ENCODE data around the gene C7orf25.

C7orf25 gene

DNA sequence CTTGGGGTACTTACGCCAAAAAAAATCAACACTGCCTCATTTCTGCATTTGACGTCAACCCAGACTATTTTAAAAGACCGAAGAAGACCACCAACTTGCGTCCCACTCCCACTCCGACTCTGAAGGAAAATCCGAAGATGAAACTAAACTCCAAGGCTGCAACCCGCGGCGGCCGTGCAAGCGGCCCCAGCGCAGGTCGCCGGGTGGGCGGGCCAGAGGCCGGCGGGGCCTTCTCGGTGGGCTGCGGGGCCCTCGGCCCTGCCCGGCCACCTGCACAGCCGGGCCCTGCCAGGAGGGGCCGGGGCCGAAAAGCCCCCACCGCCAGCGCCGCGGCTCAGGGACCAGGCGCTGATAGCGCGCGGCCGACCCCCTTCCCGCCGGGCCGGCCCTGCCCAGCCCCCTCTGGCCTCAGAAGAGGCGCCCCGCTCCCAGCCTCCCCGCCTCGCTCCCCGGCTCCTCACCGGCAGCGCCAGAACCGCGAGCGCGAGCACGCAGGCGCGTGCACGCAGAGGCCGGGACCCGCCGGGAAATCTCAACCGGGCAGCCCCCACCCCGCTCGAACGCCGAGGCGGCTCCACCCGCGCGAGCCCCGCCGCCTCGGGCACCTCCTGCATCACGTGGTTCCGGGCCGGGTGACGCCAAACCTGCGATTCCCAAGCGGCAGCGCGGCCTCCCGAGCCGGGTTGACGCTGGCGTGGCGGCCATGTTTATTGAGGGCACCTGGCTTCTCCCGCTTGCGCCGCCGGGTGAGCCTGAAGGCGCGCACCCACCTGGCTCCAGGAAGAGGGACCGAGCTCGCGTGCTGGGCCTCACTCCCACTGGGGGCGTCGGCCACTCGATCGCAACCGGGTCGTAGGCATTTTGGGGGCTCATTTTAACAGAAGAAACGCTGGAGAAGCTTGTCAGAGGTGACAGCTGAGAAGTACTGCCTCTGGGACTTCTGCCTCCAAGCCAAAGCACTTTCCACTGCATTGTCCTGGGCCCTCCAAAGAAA, at the start of gene C7orf25:
C7orf25 (minus strand) TSS at position 617 of the 994 bp plus-strand sequence. CDS start 1,170 bp downstream, outside the sequence.
- DNase-seq (ENCODE audit: extremely low read depth, low read depth) = peak; percentile 75
- TF ChIP-seq, protein P1, sequence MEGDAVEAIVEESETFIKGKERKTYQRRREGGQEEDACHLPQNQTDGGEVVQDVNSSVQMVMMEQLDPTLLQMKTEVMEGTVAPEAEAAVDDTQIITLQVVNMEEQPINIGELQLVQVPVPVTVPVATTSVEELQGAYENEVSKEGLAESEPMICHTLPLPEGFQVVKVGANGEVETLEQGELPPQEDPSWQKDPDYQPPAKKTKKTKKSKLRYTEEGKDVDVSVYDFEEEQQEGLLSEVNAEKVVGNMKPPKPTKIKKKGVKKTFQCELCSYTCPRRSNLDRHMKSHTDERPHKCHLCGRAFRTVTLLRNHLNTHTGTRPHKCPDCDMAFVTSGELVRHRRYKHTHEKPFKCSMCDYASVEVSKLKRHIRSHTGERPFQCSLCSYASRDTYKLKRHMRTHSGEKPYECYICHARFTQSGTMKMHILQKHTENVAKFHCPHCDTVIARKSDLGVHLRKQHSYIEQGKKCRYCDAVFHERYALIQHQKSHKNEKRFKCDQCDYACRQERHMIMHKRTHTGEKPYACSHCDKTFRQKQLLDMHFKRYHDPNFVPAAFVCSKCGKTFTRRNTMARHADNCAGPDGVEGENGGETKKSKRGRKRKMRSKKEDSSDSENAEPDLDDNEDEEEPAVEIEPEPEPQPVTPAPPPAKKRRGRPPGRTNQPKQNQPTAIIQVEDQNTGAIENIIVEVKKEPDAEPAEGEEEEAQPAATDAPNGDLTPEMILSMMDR (IDR thresholded peaks at IDR 0.05; ENCODE audit: low read depth, low read length) = no peak

DNA sequence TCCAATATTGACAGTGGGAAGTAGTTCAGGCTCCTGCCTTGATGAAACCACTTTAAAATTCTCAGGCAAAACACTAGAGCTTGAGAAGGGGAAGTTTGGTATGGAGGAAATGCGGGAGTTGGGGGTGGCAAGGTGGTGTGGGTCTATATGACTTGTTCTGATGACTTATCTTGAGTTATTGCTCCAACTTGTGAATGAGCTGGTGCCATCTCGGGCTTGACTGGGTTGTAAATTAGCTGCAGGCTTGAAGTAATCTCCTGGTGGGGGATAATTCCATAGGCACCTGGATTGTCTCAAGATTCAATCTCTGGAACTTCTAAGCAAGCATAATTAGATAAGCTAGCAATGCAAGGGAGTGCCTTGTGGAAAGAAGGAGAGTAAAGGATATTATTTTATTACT, 49.3 kb upstream of the C7orf25 start:
- TF ChIP-seq, protein P1 (IDR thresholded peaks at IDR 0.05; ENCODE audit: low read depth, low read length) = no peak
- DNase-seq (ENCODE audit: extremely low read depth, low read depth) = no peak

DNA sequence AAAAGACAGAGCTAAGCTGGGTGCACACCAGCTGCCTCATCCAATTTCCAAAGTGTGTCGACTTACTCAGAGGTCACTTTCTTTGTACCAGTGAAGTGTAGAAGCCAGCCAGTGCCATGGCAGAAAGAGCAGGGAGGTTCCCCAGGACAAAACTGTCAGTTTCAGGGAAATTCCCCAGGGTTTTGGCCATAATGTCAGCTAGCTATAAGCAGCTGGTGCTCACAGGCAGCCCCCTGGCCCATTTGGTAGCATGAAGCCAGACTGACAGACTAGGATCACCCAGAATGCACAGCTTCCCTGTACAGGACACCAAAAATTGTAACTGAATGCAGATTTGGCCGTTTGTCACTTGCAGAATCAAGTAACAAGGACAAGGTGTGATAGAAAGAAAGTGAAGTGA, 48.9 kb upstream of the C7orf25 start:
- DNase-seq (ENCODE audit: extremely low read depth, low read depth) = no peak
- TF ChIP-seq, protein P1 (IDR thresholded peaks at IDR 0.05; ENCODE audit: low read depth, low read length) = no peak

DNA sequence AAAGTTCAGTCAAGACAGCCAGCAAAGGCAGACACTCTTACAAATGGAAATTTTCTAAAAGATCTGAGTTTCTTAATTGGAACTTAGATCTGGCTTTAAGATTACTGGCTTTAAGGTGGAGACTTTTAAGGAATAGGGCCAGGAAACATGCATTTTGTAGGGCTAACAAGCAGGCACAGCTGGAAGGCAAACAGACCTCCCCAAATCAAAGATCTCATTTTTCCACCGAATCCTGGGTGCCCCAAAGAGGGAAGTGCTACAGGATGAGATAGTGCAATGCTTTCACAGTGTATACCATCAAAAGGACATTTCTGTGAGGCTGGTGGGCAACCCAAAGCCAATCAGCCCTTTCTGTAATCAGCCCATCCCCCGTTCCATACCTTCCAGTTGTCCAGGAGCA, 47.7 kb upstream of the C7orf25 start:
- TF ChIP-seq, protein P1 (IDR thresholded peaks at IDR 0.05; ENCODE audit: low read depth, low read length) = no peak

DNA sequence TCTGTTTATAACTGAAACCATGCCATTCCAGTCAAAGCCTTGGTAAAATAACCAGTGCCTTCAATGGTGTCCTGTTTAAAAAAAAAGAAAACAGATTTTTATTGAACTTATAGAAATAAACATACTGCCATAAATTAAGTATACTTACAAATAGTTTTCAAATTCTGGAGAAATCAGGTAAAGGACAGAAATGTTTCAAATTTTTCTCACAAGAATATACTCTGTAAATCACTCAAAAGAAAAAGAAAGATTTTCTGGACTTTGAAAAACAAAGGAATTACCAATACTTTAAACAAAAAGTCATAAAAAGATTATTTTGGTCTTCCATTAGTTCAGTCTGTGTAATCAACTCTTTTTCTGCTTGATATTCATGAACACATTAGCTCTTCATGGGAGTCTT, 44.2 kb upstream of the C7orf25 start:
- TF ChIP-seq, protein P1 (IDR thresholded peaks at IDR 0.05; ENCODE audit: low read depth, low read length) = no peak
- no peak for DNase-seq (ENCODE audit: extremely low read depth, low read depth)

More for the DNA sequence above, 47.7 kb upstream of the C7orf25 start:
- DNase-seq (ENCODE audit: extremely low read depth, low read depth) = no peak

DNA sequence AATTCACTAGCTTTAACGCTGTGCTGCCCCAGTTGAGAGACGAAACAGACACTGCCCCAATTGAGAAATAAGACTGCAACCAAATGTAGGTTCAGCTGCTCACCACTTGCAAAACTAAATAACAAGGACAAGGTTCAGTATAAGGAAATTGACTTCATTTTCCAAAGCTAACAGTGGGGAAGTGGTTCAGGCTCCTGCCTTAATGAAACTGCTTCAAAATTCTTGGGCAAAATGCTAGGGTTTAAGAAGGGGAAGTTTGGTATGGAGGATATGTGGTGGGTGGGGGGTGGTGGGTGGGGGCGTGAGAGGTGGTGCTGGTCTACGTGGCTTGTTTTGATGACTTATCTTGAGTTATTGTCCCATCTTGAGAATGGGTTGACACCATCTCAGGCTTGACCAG, 42.1 kb upstream of the C7orf25 start:
- TF ChIP-seq, protein P1 (IDR thresholded peaks at IDR 0.05; ENCODE audit: low read depth, low read length) = no peak
- DNase-seq (ENCODE audit: extremely low read depth, low read depth) = no peak

DNA sequence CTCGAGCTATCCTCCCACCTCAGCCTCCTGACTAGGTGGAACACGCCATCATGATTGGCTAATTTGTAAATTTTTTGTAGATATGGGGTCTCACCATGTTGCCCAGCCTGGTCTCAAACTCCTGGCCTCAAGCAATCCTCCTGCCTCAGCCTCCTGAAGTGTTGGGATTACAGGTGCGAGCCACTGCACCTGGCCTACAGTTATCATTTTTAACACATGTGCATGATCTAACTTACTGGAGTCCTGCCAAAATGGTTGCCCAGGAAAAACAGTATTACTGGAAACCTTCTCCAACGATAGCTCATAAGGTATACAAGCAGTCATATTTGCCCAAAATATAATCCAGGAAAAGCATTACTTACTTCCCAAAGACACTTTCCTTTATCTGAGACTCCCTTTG, 40.5 kb upstream of the C7orf25 start:
- DNase-seq (ENCODE audit: extremely low read depth, low read depth) = no peak
- TF ChIP-seq, protein P1 (IDR thresholded peaks at IDR 0.05; ENCODE audit: low read depth, low read length) = no peak
